HG02642 (cell line): Measurements from ENCODE around the gene FRRS1.

Source experiments
- ATAC-seq: cut with Tn5 transposase; IDR thresholded peaks from one replicate; pipeline ENCODE4 v1.9.1; 2021; ENCODE audit warnings: mild to moderate bottlenecking; ENCODE audit not compliant: unreplicated experiment, poor library complexity

FRRS1 gene

GRCh38 chr1:99738858-99739465 lies 27.5 kb downstream of the FRRS1 start:
- no peak for ATAC-seq

- ATAC-seq: no peak
Observed at GRCh38 chr1:99737016-99737415, 29.4 kb downstream of the FRRS1 start.

- no peak for ATAC-seq
Observed at GRCh38 chr1:99735852-99736251, 30.6 kb downstream of the FRRS1 start.

- ATAC-seq: no peak
Observed at GRCh38 chr1:99731384-99731783, 35.1 kb downstream of the FRRS1 start.

GRCh38 chr1:99728494-99729235 lies 37.8 kb downstream of the FRRS1 start:
- no peak for ATAC-seq

GRCh38 chr1:99727575-99728185 lies 38.8 kb downstream of the FRRS1 start:
- ATAC-seq: no peak

GRCh38 chr1:99726818-99727217 lies 39.6 kb downstream of the FRRS1 start:
- ATAC-seq: no peak

- no peak for ATAC-seq
Observed at GRCh38 chr1:99726407-99726806, 40.0 kb downstream of the FRRS1 start.

- no peak for ATAC-seq
Observed at GRCh38 chr1:99725996-99726395, 40.4 kb downstream of the FRRS1 start.

GRCh38 chr1:99723251-99723650 lies 43.2 kb downstream of the FRRS1 start:
- no peak for ATAC-seq

GRCh38 chr1:99717005-99717404 lies 49.4 kb downstream of the FRRS1 start:
- no peak for ATAC-seq

GRCh38 chr1:99713006-99713405 lies 53.4 kb downstream of the FRRS1 start:
- ATAC-seq: no peak

- no peak for ATAC-seq
Observed at GRCh38 chr1:99710994-99711393, 55.4 kb downstream of the FRRS1 start.

GRCh38 chr1:99707535-99708142 lies 58.8 kb downstream of the FRRS1 start:
- peak; percentile 83 for ATAC-seq

- no peak for ATAC-seq
Observed at GRCh38 chr1:99705385-99705784, 61.0 kb downstream of the FRRS1 start.

GRCh38 chr1:99704356-99704816 lies 62.0 kb downstream of the FRRS1 start:
- no peak for ATAC-seq

GRCh38 chr1:99702221-99702620 lies 64.2 kb downstream of the FRRS1 start:
- ATAC-seq: no peak

- no peak for ATAC-seq
Observed at GRCh38 chr1:99700020-99700419, 66.4 kb downstream of the FRRS1 start.

- ATAC-seq: no peak
Observed at GRCh38 chr1:99697580-99697979, 68.9 kb downstream of the FRRS1 start.

GRCh38 chr1:99696616-99697015 lies 69.8 kb downstream of the FRRS1 start:
- ATAC-seq: no peak

GRCh38 chr1:99691175-99691574 lies 75.3 kb downstream of the FRRS1 start:
- ATAC-seq: no peak
